HFF-Myc (cell line): ENCODE measurements around the gene FAM89B.
A peak's percentile ranks its signal among the peaks of the same experiment; 100 is the strongest.

Experiments
- DNase-seq: peaks from one replicate; pipeline ENCODE4 v3.0.0-alpha.2; 2011; ENCODE audit warnings: low read depth; ENCODE audit errors: extremely low read depth
- H3K4me3 ChIP-seq: replicated peaks from 2 replicates; pipeline ENCODE4 v1.5.1; 2011; ENCODE audit warnings: low read depth, mild to moderate bottlenecking, control low read depth, low read length
- TF ChIP-seq, protein P1 (sequence below): IDR thresholded peaks from 2 replicates; pipeline ENCODE4 v1.5.1; 2012; ENCODE audit warnings: mild to moderate bottlenecking, low read depth, low read length, control low read depth; ENCODE audit errors: missing control alignments

Gene FAM89B

GRCh38 chr11:65586247-65586630 lies 13.9 kb downstream of the FAM89B start:
- TF ChIP-seq, protein P1, sequence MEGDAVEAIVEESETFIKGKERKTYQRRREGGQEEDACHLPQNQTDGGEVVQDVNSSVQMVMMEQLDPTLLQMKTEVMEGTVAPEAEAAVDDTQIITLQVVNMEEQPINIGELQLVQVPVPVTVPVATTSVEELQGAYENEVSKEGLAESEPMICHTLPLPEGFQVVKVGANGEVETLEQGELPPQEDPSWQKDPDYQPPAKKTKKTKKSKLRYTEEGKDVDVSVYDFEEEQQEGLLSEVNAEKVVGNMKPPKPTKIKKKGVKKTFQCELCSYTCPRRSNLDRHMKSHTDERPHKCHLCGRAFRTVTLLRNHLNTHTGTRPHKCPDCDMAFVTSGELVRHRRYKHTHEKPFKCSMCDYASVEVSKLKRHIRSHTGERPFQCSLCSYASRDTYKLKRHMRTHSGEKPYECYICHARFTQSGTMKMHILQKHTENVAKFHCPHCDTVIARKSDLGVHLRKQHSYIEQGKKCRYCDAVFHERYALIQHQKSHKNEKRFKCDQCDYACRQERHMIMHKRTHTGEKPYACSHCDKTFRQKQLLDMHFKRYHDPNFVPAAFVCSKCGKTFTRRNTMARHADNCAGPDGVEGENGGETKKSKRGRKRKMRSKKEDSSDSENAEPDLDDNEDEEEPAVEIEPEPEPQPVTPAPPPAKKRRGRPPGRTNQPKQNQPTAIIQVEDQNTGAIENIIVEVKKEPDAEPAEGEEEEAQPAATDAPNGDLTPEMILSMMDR = no peak
- no peak overlapping the region for H3K4me3 ChIP-seq
- no peak for DNase-seq

DNA sequence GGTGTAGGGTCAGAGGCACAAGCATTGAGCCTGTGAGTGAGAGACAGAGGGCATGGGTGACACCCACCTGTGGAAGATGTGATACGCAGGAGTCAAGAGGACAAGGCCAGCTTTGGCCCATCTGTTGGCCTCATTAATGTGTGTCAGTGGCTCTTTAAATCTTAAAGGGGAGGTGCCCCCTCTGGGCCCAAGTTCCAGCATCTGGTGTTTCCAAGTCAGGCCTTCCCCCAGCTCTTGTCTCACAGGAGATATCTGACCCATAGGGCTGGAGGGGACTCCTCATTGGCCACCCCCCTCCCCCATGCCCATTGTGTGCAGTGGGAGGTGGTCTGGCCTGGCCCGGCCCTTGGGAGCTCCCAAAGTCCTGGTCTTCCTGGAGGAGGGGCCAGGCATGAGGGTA lies 14.3 kb downstream of the FAM89B start:
- H3K4me3 ChIP-seq = no peak overlapping the region
- DNase-seq = peak; percentile 56

DNA sequence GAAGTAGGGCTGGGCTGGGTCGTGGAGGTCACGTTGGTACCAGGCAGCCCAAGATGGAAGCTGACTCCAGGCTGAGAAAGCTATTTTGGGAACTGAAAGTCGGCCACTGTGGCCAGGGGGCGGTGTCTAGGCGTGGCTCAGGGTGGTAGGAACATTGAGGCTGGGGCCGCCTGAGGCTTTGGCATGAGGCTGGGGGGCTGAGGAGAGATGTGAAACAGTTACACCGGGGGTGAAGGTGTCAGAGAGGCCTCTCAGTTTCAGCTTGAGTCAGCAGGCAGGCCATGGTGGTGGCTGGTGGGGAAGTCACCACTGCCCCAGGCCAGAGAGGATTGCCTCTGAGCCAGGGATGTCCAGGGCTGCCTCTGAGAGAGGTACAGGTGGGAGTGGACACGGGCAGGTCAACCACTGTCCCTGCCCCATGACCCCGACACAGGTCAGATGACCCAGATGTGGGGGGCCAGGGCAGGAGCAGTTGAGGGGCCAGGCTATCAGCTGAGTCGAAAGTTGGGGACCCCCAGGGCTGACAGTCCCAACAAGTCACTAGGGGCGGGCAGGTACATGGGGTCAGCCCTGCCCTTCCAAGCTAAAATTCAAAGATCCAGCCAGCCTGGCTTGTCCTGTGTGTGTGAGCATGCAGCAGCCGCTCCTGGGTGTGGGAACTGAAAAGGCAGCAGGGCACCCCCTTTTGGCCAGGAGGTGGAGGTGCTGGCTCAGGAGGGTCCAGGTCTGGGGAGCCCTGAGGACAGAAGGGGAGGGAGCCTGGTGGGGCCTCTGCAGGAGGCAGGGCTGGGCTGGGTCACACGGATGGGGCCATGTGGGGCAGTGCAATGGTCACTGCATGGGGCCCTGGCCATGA lies 16.1 kb downstream of the FAM89B start:
- no peak overlapping the region for H3K4me3 ChIP-seq
- TF ChIP-seq, protein P1 = peak; percentile 64
- no peak for DNase-seq

More for the DNA sequence above, 14.3 kb downstream of the FAM89B start:
- TF ChIP-seq, protein P1 = no peak

DNA sequence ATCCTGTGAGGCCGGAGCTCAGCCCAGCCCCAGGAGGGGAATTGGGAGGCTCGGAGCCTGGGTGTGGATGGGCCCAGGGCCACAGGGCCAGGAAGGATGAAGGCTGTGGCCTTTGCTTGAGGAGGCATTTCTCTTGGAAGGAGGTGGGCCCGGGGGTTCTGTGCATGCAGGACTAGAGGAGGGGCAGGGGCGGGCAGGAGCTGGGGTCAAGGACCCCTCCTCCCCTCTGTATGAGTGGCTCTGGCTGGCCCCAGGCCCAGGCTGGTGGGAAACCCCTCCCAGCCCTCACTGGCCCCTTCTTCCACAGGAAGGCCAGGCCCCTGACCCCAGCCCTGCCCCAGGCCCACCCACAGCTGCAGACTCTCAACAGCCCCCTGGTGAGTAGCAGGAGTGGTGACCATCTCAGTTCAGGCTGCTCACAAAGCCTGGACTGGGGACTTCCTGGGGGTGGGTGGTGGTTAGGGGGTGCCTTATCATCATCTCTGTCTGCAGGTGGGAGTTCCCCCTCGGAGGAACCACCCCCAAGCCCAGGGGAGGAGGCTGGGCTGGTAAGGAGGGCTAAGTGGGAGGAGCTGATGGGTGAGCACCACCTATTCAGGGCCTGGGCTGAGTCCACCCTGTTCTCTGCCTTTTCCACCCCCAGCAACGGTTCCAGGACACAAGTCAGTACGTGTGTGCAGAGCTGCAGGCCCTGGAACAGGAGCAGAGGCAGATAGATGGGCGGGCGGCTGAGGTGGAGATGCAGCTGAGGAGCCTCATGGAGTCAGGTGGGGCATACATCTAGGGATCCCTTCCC lies 17.3 kb downstream of the FAM89B start:
- no peak overlapping the region for H3K4me3 ChIP-seq
- TF ChIP-seq, protein P1 = no peak
- no peak for DNase-seq

DNA sequence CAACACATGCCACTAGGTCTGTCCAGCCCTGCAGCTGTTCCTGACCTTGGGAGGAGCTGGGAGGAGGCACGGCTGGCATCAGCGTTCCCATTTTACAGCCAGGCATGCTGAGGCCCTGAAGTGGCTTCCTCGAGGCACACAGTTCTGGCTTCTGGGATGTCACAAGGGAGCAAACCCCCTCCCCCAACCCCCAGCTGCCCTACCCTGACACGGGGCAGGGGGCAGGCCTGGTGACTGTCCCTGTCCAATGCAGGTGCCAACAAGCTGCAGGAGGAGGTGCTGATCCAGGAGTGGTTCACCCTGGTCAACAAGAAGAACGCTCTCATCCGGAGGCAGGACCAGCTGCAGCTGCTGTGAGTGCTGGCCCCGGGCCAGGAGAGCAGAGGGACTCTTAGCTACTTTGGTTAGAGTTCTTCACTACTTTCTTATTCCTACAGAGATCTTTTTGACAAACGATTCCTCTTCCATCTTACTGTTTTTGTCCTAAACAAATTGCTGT lies 18.0 kb downstream of the FAM89B start:
- TF ChIP-seq, protein P1 = no peak
- no peak for DNase-seq
- no peak overlapping the region for H3K4me3 ChIP-seq

DNA sequence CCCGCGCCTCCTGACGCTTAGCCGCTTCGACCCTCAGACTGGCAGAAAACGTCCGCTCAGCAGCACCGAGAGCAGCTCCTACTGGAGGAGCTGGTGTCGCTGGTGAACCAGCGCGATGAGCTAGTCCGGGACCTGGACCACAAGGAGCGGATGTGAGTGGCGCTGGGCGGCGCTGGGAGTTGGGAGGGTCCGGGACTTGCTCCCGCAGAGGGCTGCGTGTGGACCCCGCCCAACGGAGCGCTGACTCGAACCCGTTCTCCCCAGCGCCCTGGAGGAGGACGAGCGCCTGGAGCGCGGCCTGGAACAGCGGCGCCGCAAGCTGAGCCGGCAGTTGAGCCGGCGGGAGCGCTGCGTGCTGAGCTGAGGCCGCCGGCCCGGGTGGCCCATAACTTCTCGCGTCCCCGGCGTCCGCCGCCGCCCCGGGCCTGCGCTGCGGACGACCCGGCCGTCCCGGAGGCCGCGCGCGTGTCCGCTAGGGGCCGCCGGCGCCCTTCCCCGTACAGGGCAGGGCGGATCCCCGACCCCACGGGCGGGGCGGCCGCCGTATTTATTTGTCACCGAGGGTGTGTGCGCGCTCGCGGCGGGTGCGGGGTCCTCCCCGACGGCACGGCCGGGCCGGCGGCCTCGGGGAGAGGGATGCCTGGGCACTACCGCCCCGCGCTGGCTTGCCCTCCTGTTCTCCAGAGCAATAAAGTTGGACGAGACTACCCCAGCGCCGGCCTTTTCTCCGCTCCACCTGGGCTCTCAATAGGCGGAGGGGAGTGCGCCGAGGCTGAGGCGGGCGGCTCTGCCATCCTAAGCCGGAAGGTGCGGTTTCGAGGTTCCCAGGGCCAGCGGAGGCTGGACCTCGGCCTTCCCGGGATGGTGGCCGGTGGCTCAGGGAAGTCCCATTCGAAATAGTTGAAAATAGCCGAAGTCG lies 19.9 kb downstream of the FAM89B start:
- H3K4me3 ChIP-seq = no peak overlapping the region
- TF ChIP-seq, protein P1 = no peak
- DNase-seq = no peak
